ENCODE results near the gene TM4SF18. TPM values are rescaled to one million over a fixed set of nuclear protein-coding genes. Genes with fewer than 3 reads are reported as not detected.

Gene TM4SF18
- total RNA-seq, 1 donor from 2014 or later: 5.6 TPM

DNA sequence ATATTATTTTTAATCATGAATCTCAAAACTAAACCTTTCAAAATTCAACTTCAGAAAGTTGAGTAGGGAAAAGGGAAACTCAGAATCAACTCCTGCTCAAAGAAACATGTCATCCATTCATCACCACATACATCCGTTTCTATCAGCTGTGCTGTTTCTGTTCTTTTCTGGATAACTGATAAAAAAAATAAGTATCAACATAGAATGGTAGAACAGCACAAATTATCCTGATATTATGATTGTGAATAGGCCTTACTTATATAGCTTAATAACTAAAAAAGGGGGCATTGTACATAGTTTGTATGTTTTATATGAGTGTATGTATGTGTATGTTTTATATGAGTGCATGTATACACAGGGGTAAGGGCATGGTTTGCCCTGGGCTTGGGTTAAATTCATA, 41.0 kb upstream of the TM4SF18 start:
- no peaks in the 10 kb centered on the region for H3K9me3 Mint-ChIP-seq (ENCODE audit: unreplicated experiment)
- no peak overlapping the region for H3K27ac Mint-ChIP-seq (ENCODE audit: unreplicated experiment)
- Histone ChIP-seq H4K20me1 (ENCODE audit: insufficient read depth, low read length) (peaks cover 13% of the 10 kb centered on the region), H3K79me2 (ENCODE audit: insufficient read depth, low read length) (peaks cover 36% of the 10 kb centered on the region), H3K27me3 (ENCODE audit: insufficient read depth, low read length) (no peaks in the 10 kb centered on the region), H3K4me1 (ENCODE audit: insufficient read depth, low read length) (peaks cover 47% of the 10 kb centered on the region), H3K36me3 (ENCODE audit: insufficient read depth, low read length) (peaks cover 44% of the 10 kb centered on the region), H3K4me2 (ENCODE audit: low read length) (no peak overlapping the region), H3K27ac (ENCODE audit: low read depth, low read length) (no peak overlapping the region), H3K4me3 (ENCODE audit: insufficient read depth, low read depth, low read length) (no peak overlapping the region), H3K9me3 (ENCODE audit: insufficient read depth, low read depth, low read length) (no peaks in the 10 kb centered on the region), H2AFZ (ENCODE audit: low read depth, low read length) (no peak overlapping the region), H3K9ac (ENCODE audit: low read length) (no peak overlapping the region)
- peaks cover 40% of the 10 kb centered on the region for H3K4me1 Mint-ChIP-seq (ENCODE audit: low read depth, unreplicated experiment)
- TF ChIP-seq EZH2 (IDR thresholded peaks at IDR 0.05; ENCODE audit: insufficient read depth, low read length): no peak
- TF ChIP-seq, protein P1, sequence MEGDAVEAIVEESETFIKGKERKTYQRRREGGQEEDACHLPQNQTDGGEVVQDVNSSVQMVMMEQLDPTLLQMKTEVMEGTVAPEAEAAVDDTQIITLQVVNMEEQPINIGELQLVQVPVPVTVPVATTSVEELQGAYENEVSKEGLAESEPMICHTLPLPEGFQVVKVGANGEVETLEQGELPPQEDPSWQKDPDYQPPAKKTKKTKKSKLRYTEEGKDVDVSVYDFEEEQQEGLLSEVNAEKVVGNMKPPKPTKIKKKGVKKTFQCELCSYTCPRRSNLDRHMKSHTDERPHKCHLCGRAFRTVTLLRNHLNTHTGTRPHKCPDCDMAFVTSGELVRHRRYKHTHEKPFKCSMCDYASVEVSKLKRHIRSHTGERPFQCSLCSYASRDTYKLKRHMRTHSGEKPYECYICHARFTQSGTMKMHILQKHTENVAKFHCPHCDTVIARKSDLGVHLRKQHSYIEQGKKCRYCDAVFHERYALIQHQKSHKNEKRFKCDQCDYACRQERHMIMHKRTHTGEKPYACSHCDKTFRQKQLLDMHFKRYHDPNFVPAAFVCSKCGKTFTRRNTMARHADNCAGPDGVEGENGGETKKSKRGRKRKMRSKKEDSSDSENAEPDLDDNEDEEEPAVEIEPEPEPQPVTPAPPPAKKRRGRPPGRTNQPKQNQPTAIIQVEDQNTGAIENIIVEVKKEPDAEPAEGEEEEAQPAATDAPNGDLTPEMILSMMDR (IDR thresholded peaks at IDR 0.05; ENCODE audit: insufficient read depth, low read depth, low read length): no peak
- H3K36me3 Mint-ChIP-seq (ENCODE audit: low read depth, unreplicated experiment): no peaks in the 10 kb centered on the region
- H3K27me3 Mint-ChIP-seq (ENCODE audit: low read depth, unreplicated experiment): no peaks in the 10 kb centered on the region
- FAIRE-seq (no peak), DNase-seq (ENCODE audit: low read depth) (no peak)
- H3K4me3 Mint-ChIP-seq (ENCODE audit: unreplicated experiment): no peak overlapping the region

DNA sequence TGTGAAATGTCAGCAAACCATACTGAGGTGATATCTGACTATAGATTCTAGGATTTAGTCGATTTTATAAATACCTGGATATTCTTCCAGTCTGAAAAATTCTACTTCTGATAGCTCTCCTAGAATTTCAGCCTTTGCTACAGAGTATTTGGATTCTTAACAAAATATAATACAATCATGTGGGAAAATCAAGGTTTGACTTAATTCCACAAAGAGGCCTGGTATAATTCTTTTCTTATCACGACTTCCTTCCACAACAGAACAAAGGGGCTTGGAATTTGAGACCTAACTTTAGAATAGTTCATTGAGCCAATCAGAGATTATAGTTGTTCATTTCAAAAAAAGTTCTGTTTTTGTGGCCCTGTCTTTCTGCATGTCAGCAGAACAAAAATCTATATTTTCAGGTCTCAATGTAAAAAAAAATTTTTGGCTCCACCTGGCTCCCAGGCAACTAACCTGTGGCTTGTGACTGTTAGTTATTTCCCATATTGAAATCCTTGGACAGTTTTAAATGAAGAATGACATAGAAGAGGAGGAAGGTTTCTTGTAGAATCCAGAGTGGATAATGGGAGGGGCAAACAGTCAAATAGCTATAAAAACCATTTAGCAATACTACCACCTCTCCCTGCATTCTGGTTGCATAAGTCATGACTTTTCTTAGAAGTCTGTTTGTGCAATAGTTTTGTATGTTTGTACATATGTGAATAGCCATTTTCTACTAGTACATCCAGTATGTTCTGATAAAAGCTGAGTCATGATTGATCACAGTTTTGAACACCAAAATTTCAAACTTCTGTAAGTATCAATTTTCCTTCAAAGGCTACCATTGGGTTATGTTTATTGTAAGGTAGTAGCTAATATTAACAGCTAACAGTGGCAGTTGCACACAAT, 40.0 kb upstream of the TM4SF18 start:
- Histone ChIP-seq H2AFZ (ENCODE audit: low read depth, low read length) (no peak overlapping the region), H3K27ac (ENCODE audit: low read depth, low read length) (peak overlapping the region; percentile 7), H3K9ac (ENCODE audit: low read length) (no peak overlapping the region), H3K9me3 (ENCODE audit: insufficient read depth, low read depth, low read length) (no peaks in the 10 kb centered on the region), H3K4me2 (ENCODE audit: low read length) (peak overlapping the region; percentile 31), H3K4me3 (ENCODE audit: insufficient read depth, low read depth, low read length) (no peak overlapping the region), H3K27me3 (ENCODE audit: insufficient read depth, low read length) (no peaks in the 10 kb centered on the region), H3K79me2 (ENCODE audit: insufficient read depth, low read length) (peaks cover 36% of the 10 kb centered on the region), H3K36me3 (ENCODE audit: insufficient read depth, low read length) (peaks cover 52% of the 10 kb centered on the region), H4K20me1 (ENCODE audit: insufficient read depth, low read length) (peaks cover 13% of the 10 kb centered on the region), H3K4me1 (ENCODE audit: insufficient read depth, low read length) (peaks cover 40% of the 10 kb centered on the region)
- FAIRE-seq: peak; percentile 81
- no peak overlapping the region for H3K4me3 Mint-ChIP-seq (ENCODE audit: unreplicated experiment)
- peak; percentile 73 for DNase-seq (ENCODE audit: low read depth)
- TF ChIP-seq, protein P1 (IDR thresholded peaks at IDR 0.05; ENCODE audit: insufficient read depth, low read depth, low read length): no peak
- TF ChIP-seq EZH2 (IDR thresholded peaks at IDR 0.05; ENCODE audit: insufficient read depth, low read length): no peak
- no peaks in the 10 kb centered on the region for H3K27me3 Mint-ChIP-seq (ENCODE audit: low read depth, unreplicated experiment)
- no peaks in the 10 kb centered on the region for H3K36me3 Mint-ChIP-seq (ENCODE audit: low read depth, unreplicated experiment)
- no peaks in the 10 kb centered on the region for H3K9me3 Mint-ChIP-seq (ENCODE audit: unreplicated experiment)
- no peak overlapping the region for H3K27ac Mint-ChIP-seq (ENCODE audit: unreplicated experiment)
- peaks cover 40% of the 10 kb centered on the region for H3K4me1 Mint-ChIP-seq (ENCODE audit: low read depth, unreplicated experiment)

DNA sequence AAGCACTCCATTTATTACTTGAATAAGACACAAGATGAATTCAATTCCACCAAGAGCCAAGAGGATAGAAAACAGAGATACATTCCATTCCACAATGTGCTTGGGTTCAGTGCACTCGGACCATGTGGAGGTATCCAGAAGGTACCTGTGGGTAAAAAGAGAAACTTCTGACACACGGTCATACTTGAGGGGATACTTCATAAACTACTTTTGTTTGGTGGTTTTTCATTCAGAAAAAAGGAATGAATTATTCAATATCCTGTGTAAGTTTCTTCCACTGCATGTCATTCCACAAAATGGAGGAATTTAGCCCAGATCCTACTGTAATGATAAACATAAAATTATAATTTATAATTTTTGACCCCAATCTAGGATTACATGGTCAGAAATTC, 38.3 kb upstream of the TM4SF18 start:
- DNase-seq (ENCODE audit: low read depth) (no peak), FAIRE-seq (no peak)
- Histone ChIP-seq H3K27ac (ENCODE audit: low read depth, low read length) (no peak overlapping the region), H2AFZ (ENCODE audit: low read depth, low read length) (no peak overlapping the region), H3K36me3 (ENCODE audit: insufficient read depth, low read length) (peaks cover 52% of the 10 kb centered on the region), H3K9me3 (ENCODE audit: insufficient read depth, low read depth, low read length) (no peaks in the 10 kb centered on the region), H3K4me1 (ENCODE audit: insufficient read depth, low read length) (peaks cover 37% of the 10 kb centered on the region), H3K4me2 (ENCODE audit: low read length) (peak overlapping the region; percentile 58), H4K20me1 (ENCODE audit: insufficient read depth, low read length) (peaks cover 13% of the 10 kb centered on the region), H3K27me3 (ENCODE audit: insufficient read depth, low read length) (no peaks in the 10 kb centered on the region), H3K9ac (ENCODE audit: low read length) (no peak overlapping the region), H3K79me2 (ENCODE audit: insufficient read depth, low read length) (peaks cover 29% of the 10 kb centered on the region), H3K4me3 (ENCODE audit: insufficient read depth, low read depth, low read length) (no peak overlapping the region)
- no peak for TF ChIP-seq EZH2 (IDR thresholded peaks at IDR 0.05; ENCODE audit: insufficient read depth, low read length)
- TF ChIP-seq, protein P1 (IDR thresholded peaks at IDR 0.05; ENCODE audit: insufficient read depth, low read depth, low read length): no peak
- no peak overlapping the region for H3K4me3 Mint-ChIP-seq (ENCODE audit: unreplicated experiment)
- no peaks in the 10 kb centered on the region for H3K9me3 Mint-ChIP-seq (ENCODE audit: unreplicated experiment)
- H3K27me3 Mint-ChIP-seq (ENCODE audit: low read depth, unreplicated experiment): no peaks in the 10 kb centered on the region
- H3K36me3 Mint-ChIP-seq (ENCODE audit: low read depth, unreplicated experiment): no peaks in the 10 kb centered on the region
- no peak overlapping the region for H3K27ac Mint-ChIP-seq (ENCODE audit: unreplicated experiment)
- peaks cover 32% of the 10 kb centered on the region for H3K4me1 Mint-ChIP-seq (ENCODE audit: low read depth, unreplicated experiment)
